Hematopoietic multipotent progenitor cell (in vitro differentiated cells): ENCODE results near the gene ARID4A. TPM values are rescaled to one million over a fixed set of nuclear protein-coding genes. Genes with fewer than 3 reads are reported as not detected.

Source experiments
- small RNA-seq: library from RNA; depleted of rRNA; stranded (forward); fragments of <200 nt; gene quantifications from one replicate; pipeline ENCODE3, GENCODE V24; 2012
- total RNA-seq: library from RNA; depleted of rRNA; stranded (reverse); fragments of >200 nt; gene quantifications from one replicate; pipeline ENCODE4 v1.2.3, GENCODE V29; 2012

Gene ARID4A
- total RNA-seq, 1 donor = 14.0 TPM

Small RNAs within 50 kb of the gene (small RNA-seq; reads per million reads assigned to genes)
- gene RNU6-341P = not detected

Other genes with a start within 250 kb of the ARID4A start
- 1.1 TPM for gene ARMH4, start 146.3 kb upstream of the ARID4A start, total RNA-seq
- 11.6 TPM for gene ACTR10, start 98.4 kb upstream of the ARID4A start, total RNA-seq
- gene PSMA3, start 53.7 kb upstream of the ARID4A start, total RNA-seq = 39.3 TPM
- 0.27 TPM for gene TOMM20L, start 97.4 kb downstream of the ARID4A start, total RNA-seq
- 17.2 TPM for gene TIMM9, start 129.0 kb downstream of the ARID4A start, total RNA-seq
- 12.1 TPM for gene KIAA0586, start 129.2 kb downstream of the ARID4A start, total RNA-seq